Activated CD4-positive, alpha-beta T cell treated with anti-CD3 and anti-CD28 coated beads, Interleukin-2, amount 50 U/mL, for 24 hours (primary cell): ENCODE measurements around the gene ZGLP1.

Experiments used
- DNase-seq, 2 donors: peaks; one replicate each; pipeline ENCODE4 v3.0.0-alpha.2; 2020; ENCODE audit warnings: low read depth in 1 of 2, low spot score in 1 of 2

The ZGLP1 gene

DNA sequence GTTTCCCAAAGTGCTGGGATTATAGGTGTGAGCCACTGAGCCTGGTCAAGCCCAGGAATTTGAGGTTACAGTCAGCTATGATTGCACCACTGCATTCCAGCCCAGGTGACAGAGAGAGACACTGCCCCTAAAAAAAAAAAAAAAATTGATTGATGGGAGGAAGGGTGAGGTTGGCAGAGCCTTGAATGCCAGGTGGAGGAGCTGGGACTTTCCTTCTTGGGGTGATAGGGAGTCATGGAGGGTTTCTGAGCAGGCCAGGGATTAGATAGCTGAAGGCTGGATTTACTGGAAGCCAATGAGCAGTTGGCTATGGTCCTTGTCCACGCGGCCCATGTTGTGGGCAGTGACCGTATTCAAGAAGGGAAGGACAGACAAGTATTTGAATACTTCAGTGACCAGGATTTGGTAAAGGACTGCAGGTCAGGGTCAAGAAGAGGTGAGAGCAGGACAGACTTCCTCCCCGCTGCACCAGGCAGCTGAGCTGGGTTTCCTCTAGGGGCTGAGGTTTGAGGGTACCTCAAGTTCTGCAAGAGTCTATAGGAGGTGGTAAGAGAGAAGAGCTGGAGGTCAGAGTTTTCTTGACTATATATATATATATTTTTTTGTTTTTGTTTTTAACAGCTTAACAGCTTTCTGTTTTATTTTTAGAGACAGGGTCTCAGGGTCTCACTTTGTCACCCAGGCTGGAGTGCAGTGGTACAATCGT is 29.7 kb downstream of the ZGLP1 start:
- no peak for DNase-seq

DNA sequence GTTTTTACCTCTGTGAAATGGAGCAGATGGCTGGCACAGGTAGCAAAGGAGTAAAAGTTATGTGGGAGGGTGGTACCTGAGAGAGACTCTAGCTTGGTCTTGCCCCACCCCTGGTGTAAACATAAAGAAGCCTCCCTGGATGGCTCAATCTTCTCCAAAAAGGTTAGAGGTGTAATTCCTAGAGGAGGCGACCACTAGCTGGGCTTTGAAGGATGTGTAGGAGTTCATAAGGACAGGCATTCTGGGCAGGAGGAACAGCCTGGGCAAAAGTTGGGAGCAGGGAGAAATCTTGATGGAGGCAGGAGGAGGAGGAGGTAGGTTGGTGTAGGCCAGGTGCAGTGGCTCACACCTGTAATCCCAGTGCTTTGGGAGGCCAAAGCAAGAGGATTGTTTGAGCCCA is 30.7 kb downstream of the ZGLP1 start:
- DNase-seq = no peak

DNA sequence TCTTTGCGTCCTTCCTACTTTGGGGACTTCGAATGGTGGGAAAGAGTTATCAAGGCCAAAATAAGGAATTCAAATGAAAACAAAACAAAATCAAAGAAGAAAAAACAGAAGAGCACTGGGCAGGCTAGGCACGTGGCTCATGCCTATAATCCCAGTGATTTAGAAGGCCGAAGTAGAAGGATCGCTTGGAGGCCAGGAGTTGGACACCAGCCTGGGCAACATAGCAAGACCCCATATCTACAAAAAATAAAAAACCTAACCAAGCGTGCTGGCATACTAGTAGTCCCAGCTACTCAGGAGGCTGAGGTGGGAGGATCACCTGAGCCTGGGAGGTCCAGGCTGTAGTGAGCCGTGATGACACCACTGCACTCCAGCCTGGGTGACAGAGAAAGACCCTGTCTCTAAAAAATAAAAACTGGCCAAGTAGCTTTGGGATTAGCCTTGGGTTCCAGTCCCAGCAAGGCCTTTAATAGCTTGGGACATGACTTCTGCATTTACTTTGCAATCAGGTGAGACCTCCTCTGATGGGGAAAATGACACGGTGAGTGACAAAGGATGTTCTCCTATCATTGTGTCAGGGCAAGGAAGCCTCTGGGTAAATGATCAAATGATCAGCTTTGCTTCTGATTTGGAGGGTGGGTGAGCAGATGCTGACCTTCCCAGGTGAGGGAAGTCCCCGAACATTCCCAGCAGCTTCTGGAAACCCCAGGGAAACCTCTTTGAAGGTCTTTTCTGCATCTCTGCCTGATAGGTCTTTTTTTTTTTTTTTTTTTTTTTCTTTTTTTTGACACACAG is 31.6 kb downstream of the ZGLP1 start:
- no peak for DNase-seq

DNA sequence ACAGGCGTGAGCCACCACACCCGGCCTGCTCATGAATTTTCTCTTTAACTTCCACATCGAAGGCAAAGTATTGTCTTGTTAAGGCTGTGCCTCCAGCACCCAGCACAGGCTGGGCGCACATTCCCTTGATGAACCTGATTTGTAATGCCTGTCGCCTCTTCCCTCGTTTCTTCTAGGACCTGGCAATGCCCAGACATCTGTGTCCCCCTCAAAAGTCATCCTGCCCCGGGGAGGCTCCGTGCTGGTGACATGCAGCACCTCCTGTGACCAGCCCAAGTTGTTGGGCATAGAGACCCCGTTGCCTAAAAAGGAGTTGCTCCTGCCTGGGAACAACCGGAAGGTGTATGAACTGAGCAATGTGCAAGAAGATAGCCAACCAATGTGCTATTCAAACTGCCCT is 35.0 kb downstream of the ZGLP1 start:
- no peak for DNase-seq

DNA sequence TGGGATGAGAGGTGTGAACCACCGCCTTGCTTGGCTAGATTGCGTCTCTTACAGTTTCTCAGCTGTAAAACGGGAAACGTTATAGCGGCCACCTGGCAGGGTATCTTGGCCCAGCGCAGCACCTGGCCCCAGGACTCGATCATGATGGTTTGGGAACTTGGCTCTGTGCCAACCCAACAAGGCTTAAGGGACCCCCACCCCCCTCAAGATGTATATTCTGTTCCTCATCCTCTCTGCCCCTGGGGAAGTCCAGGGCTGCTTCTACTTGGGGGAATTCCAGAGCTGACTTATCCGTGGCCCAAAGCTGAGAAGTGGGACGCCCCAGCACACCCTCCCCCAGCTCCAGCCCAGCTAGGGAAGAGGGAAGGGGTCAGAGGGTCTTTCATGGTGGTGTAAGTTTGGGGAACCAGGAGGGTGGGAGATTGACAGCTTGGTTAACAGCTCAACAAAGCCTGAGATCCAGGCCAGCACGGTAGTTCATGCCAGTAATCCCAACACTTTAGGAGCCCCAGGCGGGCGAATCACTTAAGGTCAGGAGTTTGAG is 38.0 kb downstream of the ZGLP1 start:
- DNase-seq = peak in 1 of 2 donors; percentile 20

DNA sequence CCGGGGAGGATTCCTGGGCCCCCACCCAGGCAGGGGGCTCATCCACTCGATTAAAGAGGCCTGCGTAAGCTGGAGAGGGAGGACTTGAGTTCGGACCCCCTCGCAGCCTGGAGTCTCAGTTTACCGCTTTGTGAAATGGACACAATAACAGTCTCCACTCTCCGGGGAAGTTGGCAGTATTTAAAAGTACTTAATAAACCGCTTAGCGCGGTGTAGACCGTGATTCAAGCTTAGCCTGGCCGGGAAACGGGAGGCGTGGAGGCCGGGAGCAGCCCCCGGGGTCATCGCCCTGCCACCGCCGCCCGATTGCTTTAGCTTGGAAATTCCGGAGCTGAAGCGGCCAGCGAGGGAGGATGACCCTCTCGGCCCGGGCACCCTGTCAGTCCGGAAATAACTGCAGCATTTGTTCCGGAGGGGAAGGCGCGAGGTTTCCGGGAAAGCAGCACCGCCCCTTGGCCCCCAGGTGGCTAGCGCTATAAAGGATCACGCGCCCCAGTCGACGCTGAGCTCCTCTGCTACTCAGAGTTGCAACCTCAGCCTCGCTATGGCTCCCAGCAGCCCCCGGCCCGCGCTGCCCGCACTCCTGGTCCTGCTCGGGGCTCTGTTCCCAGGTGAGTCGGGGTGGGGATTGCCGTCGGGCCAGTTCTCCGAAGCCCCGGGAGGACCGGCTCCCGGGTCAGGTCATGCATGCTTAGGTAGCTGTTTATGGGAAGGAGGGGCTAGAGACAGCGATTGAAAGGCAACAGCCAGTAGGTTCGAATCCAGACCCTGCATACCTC is 38.8 kb downstream of the ZGLP1 start, which contains the start of gene ICAM1:
TSS of gene ICAM1 (plus strand) at position 505 of the 779 bp plus-strand sequence. CDS start at position 545, 40 bp downstream.
- DNase-seq = peak in 1 of 2 donors; percentile 56

DNA sequence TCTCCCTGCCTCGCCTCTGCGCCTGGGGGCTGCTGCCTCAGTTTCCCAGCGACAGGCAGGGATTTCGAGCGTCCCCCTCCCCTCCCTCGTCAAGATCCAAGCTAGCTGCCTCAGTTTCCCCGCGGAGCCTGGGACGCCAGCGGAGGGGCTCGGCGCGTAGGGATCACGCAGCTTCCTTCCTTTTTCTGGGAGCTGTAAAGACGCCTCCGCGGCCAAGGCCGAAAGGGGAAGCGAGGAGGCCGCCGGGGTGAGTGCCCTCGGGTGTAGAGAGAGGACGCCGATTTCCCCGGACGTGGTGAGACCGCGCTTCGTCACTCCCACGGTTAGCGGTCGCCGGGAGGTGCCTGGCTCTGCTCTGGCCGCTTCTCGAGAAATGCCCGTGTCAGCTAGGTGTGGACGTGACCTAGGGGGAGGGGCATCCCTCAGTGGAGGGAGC is 39.4 kb downstream of the ZGLP1 start:
- peak in 1 of 2 donors; percentile 38 for DNase-seq

DNA sequence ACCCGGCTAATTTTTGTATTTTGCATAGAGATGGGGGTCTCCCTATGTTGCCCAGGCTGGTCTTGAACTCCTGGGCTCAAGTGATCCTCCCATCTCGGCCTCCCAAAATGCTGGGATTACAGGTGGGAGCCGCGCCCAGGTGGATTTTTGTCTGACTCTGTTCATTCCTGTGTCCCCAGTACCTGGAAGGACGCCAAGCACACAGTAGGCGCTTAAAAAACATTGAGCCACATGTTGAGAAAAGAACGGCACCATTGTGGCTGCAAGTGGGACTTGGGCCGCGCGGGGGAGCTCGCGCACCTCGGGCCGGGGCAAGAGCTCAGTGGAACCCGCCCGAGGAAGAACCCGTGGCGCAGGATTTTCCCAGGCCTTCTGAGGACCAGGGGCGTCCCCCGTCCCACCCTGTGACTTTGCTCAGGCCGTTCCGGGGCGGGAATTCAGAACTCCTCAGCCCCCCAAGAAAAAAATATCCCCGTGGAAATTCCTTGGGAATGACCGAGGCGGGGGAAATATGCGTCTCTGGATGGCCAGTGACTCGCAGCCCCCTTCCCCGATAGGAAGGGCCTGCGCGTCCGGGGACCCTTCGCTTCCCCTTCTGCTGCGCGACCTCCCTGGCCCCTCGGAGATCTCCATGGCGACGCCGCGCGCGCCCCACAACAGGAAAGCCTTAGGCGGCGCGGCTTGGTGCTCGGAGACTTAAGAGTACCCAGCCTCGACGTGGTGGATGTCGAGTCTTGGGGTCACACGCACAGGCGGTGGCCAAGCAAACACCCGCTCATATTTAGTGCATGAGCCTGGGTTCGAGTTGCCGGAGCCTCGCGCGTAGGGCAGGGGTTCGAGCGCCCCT is 40.1 kb downstream of the ZGLP1 start:
- DNase-seq = peak; percentile 80 to 81

DNA sequence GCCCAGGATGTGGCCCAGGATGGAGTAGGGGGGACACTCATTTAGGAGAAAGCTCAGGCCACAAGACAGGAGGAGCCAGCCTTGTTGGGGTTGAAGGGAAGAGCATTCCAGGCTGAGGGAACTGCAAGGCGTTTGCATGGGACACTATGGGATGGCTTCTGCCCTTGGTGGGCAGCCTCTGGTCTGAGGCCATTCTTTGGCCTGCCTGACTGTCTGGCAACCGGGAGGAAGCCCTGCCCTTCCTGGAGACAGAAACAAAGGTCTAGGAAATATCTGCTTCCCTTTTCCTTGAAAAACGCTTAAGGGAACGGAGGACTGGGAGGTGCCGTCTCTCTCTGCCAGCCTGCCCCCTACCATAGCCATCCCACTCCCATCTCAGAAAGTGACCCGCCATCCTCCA is 41.5 kb downstream of the ZGLP1 start:
- DNase-seq = no peak

DNA sequence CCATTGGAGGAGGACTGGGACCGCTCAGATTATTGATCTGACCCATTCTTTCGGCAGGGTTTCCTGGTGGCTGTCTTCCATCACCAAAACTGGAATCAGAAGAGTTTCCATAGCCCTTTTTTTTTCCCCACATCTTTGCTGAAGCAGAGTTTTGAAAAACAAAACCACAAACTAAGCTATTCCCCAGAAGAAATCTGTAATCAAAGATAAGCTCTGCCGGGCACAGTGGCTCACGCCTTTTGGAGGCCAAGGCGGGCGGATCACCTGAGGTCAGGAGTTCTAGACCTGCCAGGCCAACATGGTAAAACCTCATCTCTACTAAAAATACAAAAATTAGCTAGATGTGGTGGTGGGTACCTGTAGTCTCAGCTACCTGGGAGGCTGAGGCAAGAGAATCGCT is 42.9 kb downstream of the ZGLP1 start:
- no peak for DNase-seq

DNA sequence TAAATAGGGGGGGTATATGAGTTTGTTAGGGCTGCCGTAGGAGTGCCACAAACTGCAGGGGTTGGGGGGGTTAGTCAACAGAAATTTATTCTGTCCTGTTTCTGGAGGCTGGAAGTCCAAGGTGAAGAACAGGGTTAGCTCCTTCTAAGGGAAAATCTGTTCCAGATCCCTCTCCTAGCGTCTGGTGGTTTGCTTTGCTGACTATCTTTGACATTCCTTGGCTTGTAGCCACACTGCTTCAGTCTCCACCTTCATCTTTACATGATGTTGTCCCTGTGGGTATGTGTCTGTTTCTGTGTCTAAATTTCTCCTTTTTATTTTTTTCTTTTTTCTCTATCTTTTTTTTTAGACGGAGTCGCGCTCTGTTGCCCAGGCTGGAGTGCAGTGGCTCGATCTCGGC is 46.8 kb downstream of the ZGLP1 start:
- no peak for DNase-seq

DNA sequence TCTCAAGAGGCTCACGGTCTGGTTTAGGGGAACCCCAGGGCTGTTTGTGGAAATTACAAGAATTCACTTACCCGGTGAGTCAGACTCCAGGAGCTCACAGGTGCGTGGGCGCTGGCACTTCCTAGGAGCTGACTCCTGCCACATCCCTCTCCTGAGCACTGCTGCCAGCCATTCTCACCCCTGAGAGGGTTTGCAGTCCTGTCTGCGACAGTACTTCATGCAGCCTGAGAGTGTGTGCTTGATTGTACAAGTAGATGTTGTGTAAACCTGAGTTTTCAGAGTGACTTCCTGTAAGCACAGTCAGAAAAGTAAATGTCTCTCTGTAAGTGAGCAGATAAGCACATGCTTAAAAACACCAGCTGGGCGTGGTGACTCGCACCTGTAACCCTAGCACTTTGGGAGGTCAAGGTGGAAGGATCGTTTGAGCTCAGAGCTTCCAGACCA is 49.5 kb downstream of the ZGLP1 start:
- peak; percentile 42 to 59 for DNase-seq

DNA sequence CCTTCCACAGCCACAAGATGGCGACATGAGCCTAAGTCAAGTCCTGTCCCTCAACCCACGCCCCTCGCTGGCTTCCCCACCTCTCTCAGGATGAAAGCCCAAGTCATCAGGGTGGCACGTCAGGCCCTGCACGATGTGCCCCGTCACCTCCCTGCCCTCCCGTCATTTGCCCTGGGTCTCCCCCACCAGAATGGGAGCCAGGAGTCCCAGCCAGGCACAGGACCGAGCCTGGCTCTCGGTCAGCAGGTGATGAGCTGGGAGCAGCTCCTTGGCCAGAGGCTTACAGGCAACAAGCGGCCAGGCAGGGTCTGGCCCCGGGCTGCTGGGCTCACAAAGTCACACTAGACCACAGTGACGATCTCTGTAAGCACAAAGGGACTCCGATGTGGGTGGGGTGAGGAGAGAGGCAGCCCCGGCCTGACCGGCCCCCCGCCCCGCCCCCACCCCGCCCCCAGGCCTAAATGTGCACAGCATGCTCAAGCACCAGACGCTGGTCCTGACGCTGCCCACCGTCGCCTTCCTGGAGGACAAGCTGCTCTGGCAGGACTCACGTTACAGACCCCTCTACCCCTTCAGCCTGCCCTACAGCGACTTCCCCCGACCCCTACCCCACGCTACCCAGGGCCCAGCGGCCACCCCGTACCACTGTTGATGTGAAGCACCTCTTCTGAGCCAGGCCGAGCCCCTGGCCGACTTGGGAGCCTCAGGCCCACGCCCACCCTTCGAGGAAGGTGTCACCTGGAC is 50.3 kb downstream of the ZGLP1 start:
- DNase-seq = peak; percentile 79 to 87

DNA sequence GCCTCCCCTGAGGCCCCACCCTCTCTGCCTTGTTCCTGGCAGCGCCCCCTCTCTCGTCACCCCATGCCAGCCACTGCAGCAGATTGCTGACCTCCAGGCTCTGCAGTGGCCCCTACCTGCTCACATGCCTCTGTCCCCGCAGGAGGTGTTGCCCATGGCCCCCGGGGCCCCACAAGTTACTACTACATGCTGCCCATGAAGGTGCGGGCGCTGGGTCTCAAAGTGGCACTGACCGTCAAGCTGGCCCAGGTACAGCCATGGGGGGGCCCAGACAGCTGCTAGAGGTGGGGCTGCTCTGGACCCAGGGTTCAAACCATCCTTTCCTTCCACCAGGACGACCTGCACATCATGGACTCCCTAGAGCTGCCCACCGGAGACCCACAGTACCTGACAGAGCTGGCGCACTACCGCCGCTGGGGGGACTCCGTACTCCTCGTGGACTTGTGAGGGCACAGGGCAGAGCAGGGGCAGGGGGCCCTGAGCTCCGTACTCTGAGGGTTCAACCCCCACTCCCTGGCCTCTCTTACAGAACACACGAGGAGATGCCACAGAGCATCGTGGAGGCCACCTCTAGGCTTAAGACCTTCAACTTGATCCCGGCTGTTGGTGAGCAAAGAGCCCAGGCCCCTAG is 51.4 kb downstream of the ZGLP1 start:
- DNase-seq = no peak

DNA sequence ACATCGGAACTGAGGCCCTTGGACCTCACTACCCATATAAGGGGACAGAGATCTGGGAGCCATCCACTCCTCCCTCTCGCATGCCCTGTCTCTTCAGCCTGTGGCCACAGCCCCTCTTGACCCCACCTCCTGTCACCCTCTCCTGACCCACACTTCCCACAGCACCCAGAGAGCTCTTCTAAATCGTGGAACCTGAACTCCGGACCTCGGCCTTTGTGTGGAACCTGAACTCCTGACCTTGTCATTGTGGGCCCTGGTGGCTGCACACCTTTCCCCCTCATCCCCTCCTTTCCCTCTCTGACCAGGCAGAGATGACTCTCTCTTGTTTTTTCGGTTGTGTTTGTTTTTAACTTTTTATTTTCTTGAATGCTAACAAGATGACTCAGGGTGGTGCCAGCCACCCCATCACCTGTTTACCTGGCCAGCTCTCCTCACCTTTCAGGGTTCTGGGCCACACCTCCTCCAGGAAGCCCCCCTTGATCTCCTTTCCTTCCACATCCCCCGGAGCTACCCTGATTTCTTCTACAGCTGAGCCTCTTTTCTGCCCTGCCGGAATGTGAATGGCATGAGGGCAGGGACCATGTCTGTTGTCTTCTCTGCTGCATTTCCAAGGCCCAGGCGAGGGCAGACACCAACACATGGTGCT is 52.5 kb downstream of the ZGLP1 start:
- no peak for DNase-seq

DNA sequence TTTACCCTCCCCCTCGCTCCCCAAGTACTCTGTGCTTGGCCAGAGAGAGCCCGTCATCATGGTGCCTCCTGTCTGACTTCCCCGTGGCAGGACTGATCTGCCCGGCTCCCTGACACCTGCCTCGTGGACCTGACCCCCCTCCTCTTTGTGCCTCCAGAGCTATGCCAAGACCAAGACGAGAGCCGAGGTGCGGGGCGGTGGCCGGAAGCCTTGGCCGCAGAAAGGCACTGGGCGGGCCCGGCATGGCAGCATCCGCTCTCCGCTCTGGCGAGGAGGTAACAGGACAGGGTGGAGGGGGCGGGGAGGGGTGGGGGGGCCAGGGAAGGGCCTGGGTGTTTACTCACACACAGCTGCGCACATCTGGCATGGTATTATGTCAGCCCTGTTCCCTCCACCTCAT is 53.1 kb downstream of the ZGLP1 start:
- no peak for DNase-seq

DNA sequence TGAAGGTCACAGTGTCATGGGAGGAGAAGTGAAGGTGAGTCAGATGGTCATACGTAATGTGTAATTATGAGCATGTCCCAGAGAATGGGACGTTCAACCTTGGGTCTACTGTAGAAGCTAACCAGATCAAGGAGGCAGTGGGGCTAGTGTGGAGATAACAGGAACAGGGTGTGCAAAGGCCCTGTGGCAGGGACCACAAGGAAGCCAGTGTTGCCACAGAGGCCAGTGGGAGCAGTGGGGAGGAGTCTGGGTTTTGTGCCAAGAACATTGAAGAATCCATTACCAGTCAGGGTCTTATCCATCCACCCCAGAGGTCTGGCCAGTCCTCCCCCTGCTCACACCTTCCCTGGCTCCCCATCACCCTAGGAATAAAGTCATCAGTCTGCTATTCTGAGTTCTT is 54.3 kb downstream of the ZGLP1 start:
- DNase-seq = no peak
